GM21515 (cell line): ENCODE results near the gene SULF2.
A peak's percentile ranks its signal among the peaks of the same experiment; 100 is the strongest.

Source experiments
- ATAC-seq: cut with Tn5 transposase; IDR thresholded peaks from one replicate; pipeline ENCODE4 v1.9.1; 2021; ENCODE audit not compliant: unreplicated experiment

Gene SULF2

DNA sequence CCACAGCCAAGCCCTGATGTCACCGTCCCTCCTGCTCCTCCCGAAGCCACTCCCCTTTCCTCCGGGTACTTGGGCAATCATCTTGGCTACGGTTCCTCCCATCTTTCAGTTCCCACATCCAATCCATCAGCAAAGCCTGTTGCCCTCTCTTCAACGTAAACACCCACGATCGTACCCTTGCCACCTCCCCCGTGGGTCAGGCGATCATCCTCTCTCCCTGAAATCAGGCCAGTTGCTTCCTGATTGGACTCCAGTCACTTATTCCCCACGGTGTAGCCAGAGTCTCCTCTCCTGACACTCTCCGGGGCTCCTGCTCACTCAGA, 44.5 kb downstream of the SULF2 start:
- ATAC-seq: no peak

- no peak for ATAC-seq
Measured at GRCh38 chr20:47740121-47740861, 45.0 kb downstream of the SULF2 start.

DNA sequence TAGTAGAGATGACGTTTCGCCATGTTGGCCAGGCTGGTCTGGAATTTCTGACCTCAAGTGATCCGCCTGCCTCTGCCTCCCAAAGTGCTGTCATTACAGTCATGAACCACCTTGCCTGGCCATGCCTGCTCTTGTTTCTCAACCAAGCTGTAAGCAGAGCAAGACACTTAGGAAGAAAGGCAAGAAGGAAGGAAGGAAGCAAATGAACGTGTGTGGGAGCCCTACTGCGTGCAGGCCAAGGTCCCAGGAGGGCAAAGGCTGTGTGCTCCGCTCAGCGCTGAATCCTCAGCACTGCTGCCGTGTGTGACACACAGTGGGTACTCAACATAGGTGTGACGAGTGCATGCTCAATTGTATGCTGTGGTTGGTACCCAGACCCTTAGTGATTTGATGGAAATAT, 47.4 kb downstream of the SULF2 start:
- ATAC-seq: no peak

DNA sequence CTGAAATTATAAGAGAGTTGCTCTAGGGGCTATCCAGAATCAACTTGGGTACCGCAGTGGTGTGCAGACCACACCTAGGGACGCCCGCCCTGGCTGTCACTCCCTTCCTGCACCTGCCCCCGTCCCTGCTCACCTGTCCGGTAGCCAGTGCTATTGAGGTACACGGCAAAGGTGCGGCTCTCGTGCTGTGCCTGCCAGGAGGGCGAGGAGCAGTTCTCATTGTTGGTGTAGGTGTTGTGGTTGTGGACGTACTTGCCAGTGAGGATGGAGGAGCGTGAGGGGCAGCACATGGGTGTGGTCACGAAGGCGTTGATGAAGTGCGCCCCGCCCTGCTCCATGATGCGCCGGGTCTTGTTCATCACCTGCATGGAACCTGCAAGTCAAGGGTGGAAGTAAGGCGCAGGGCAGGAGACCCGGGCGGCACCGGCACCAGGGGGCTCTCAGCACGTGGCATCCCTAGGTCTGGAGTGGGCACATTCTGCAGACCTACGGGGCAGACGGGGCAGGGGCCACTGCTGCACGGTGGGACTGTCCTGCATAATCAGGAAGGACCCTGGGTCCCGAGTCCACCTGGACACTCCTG, 48.6 kb downstream of the SULF2 start:
- no peak for ATAC-seq

DNA sequence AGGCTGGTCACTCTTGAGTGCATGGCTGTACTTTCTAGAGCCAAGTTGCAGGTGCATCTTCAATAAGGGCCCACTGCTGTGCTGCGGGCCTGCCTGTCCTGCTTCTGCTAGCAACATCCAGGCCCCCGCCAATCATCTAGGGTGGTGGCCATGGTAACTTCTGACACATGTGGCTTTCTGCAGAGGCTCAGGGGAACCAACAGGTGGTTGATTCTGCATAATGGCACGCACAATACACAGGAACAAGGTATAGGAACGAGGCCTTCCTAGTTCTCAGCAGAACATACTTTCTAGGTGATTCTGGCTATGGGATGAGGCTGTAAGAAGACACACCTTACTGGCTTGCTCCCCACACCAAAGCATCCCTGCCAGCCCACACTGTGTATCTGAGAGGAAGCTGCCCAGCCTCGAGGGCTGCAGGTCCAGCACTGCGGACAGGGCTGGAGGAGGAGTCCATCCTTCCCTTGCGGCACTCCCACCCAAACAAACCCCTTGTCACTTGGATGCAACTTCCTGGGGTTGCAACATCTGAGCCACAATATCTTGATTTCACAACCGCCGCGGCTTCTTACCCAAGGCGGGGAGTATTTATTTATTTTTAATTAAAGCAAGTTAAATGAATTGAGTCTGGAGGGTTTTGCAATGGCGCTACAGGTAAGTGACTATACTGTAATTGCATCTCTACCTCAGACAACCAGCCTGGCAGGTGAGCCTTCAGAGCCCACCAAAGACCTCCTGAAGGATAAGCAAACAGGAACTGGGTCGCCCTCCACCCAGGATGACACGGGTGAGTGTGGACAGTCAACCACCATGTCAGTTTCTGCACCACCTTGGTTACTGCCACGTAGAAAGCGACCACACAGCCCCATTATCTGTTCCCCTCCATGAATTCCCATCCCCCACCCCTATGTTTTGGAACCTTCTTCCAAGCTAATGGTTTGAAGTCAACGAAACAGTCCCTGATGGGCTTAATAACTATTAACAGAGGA, 49.6 kb downstream of the SULF2 start:
- ATAC-seq: no peak

DNA sequence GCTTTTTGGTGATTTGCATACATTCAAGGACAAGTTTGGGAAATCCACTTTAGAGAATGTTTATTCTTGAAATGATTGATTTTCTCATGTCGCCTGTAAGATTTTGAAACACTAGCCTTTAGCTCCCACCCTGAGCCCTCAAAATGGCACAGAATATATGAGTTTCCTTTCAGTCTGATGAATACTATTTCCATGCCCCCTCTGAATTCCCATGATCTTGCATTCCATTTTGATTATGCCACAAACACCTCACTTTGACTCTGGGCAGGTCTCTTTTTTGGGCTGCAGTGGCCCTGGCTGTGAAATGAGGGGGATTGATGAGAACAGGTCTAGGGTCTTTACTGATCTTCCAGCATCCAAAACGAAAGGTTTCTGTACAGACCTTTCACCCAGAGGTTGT, 50.4 kb downstream of the SULF2 start:
- ATAC-seq: no peak

DNA sequence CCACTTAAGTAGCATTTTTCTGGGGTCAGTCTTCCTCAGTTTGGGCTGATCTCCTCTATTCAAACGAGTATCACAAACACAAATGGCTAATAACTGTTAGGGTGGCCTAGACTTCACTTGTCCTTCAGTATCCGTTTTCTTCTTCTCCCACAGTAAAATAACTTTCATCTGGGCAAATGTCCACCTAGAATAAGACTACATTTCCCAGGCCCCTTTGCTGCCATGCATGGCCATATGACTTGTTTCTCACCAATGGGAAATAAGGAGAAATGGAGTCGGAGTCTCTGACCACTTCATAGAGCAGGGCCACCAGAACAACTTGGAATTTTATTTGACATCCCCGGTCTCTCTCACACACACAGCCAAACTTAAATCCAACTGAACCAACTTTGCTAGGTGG, 51.4 kb downstream of the SULF2 start:
- ATAC-seq: no peak

GRCh38 chr20:47730744-47731143, 54.5 kb downstream of the SULF2 start:
- no peak for ATAC-seq

DNA sequence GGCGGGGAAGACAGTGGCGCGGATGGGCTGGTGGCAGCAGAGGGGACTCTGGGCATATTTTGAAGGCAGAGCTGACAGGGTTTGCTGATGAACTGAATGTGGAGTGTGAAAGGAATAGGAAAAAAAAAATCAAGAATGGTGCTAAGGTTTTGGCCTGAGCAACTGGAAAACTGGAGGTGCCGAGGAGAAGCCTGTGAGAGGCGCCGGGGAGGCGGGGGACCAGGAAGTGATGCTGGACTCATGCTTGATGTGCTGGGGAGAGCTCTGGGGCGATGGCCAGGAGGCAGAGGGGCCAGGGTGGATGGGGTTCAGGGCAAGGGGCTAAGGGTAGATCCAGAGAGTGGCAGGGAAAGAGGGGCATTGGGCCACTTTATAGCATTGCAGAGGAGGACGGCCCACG, 55.8 kb downstream of the SULF2 start:
- no peak for ATAC-seq

- peak; percentile 13 for ATAC-seq
Measured at GRCh38 chr20:47727909-47728361, 57.3 kb downstream of the SULF2 start.

- peak; percentile 78 for ATAC-seq
Measured at GRCh38 chr20:47727170-47727880, 58.0 kb downstream of the SULF2 start.

GRCh38 chr20:47726632-47727031, 58.6 kb downstream of the SULF2 start:
- ATAC-seq: no peak

- no peak for ATAC-seq
Measured at GRCh38 chr20:47725248-47725973, 59.9 kb downstream of the SULF2 start.

DNA sequence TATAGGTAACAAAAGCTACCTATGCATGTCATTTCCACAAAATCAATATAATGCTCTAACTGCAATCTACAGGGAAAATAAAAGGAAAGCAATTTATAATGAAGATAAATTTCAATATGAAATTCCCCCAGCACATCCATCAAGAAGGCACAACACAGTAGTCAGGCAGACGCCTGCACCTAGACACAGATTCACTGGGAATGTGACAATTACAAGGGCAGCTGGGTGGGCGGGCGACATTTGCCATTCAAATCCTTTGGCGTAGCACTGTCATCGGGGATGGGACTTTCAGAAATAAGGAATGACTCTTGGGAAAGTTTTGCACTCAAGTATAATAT, 60.4 kb downstream of the SULF2 start:
- no peak for ATAC-seq

DNA sequence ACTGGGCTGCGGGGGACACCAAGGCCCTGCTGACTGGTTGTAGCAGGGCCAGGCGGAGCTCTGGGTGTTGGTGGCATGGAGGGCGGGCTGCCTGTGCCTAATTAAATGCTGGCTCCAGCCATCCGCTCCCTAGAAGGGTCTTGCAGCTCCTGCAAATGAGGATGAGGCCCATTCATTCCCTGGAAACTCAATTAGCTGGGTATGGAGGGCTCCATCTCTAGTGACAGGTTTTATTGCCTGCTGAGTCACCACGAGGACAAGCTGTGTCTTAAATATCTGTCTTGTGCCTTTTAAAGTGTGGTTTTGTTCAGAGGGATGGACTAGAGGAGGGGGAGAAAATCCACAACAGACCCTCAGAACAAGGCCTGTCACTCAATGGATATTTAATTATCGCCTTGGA, 60.9 kb downstream of the SULF2 start:
- no peak for ATAC-seq

GRCh38 chr20:47723322-47723721, 62.0 kb downstream of the SULF2 start:
- ATAC-seq: no peak

- no peak for ATAC-seq
Measured at GRCh38 chr20:47720636-47721427, 64.4 kb downstream of the SULF2 start.

GRCh38 chr20:47719625-47720024, 65.7 kb downstream of the SULF2 start:
- ATAC-seq: no peak

GRCh38 chr20:47719211-47719610, 66.1 kb downstream of the SULF2 start:
- no peak for ATAC-seq

DNA sequence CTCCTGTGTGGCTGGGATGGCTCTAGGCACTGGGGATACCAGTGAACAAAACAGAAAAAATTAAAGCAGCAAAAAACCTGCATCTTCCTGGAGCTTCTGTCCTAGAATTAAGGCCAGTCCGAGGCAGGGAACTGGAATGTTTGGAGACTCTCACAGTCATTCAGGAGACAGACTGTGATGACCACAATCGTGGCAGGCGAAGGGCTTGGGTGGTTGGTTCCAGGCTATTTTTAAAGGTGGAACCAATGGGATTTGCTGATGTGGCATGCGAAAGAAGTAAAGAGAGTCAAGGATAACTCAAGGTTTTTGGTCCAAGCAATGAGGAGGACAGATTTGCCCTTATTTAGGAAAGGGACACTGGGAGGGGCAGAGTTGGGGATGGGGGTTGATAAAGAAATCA, 66.9 kb downstream of the SULF2 start:
- ATAC-seq: no peak
